Measurements from ENCODE around the gene C17orf50. TPM values are rescaled to one million over a fixed set of nuclear protein-coding genes. Genes with fewer than 3 reads are reported as not detected.
A peak's percentile ranks its signal among the peaks of the same experiment; 100 is the strongest.

C17orf50 gene
- total RNA-seq, 4 donors from 2014 or later = not detected

DNA sequence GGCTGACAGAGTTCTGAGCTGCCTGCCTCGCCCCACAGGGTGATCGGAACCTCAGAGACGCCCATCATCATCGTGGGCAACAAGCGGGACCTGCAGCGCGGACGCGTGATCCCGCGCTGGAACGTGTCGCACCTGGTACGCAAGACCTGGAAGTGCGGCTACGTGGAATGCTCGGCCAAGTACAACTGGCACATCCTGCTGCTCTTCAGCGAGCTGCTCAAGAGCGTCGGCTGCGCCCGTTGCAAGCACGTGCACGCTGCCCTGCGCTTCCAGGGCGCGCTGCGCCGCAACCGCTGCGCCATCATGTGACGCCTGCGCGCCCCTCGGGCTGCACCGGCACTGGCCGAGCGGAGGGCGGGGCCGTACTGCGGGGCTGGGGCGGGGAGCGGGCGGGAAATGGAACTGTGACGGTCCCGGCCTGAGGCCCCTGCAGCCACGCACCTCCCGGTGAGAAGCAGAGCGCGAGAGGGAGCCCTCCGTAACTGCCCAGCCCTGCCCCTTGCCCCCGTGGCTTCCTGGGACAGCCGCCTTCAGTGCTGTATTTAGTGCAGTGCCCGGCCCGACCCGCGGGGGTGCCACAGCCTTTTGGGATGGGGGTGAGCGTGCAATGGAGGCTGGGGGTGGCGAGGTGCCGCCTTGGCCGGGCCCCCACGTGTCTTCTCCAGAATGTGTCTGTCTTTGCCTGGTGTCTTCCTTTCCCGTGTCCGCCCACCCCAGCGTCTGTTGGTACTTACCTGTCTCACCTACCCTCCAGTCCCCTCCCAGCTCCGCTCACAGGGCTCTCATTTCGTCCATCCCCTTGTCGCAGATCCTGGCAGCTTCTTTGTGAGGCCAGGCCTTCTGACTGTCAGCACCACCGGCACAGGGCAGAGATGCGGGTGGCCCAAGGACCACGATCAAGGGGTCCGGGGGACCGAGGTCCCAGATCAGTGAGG is 19.4 kb upstream of the C17orf50 start:
- Histone ChIP-seq H3K4me1 (peaks cover 10% of the 10 kb centered on the region), H3K27ac (no peak overlapping the region), H3K36me3 (no peaks in the 10 kb centered on the region), H3K4me3 (peak overlapping the region; percentile 34), H3K27me3 (peaks cover 45% of the 10 kb centered on the region), H3K9me3 (no peaks in the 10 kb centered on the region)
- TF ChIP-seq POLR2A (IDR thresholded peaks at IDR 0.05) = no peak
- TF ChIP-seq EP300 (IDR thresholded peaks at IDR 0.05) = no peak
- TF ChIP-seq, protein P1, sequence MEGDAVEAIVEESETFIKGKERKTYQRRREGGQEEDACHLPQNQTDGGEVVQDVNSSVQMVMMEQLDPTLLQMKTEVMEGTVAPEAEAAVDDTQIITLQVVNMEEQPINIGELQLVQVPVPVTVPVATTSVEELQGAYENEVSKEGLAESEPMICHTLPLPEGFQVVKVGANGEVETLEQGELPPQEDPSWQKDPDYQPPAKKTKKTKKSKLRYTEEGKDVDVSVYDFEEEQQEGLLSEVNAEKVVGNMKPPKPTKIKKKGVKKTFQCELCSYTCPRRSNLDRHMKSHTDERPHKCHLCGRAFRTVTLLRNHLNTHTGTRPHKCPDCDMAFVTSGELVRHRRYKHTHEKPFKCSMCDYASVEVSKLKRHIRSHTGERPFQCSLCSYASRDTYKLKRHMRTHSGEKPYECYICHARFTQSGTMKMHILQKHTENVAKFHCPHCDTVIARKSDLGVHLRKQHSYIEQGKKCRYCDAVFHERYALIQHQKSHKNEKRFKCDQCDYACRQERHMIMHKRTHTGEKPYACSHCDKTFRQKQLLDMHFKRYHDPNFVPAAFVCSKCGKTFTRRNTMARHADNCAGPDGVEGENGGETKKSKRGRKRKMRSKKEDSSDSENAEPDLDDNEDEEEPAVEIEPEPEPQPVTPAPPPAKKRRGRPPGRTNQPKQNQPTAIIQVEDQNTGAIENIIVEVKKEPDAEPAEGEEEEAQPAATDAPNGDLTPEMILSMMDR (IDR thresholded peaks at IDR 0.05) = no peak
- no peak for TF ChIP-seq POLR2AphosphoS5 (IDR thresholded peaks at IDR 0.05)
- DNase-seq (ENCODE audit: low spot score in 2 of 2) = peak; percentile 54 to 70
- 12% methylated on average over 37 of the region's 73 CpGs for WGBS

DNA sequence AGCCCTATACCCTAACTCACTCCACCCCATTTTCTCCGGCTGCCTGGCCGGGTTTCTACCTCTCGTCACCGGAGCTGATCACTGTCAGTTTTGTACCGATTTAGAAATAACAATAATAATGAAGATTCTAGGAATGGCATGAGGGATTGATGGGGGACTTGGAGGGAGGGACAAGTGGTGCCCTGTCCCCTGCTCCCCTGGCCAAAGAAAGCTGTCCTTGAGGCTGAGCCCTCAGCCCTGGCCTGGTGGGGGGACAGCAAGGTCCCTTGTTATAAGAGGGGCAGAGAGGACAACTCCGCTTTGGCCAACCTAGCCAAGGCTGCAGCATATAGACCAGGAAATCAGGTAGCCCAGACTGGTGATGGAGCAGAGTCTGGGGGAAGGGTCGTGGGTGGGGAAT is 18.2 kb upstream of the C17orf50 start:
- Histone ChIP-seq H3K27ac (no peak overlapping the region), H3K9me3 (no peaks in the 10 kb centered on the region), H3K27me3 (peaks cover 45% of the 10 kb centered on the region), H3K36me3 (no peaks in the 10 kb centered on the region), H3K4me1 (peaks cover 12% of the 10 kb centered on the region), H3K4me3 (no peak overlapping the region)
- TF ChIP-seq POLR2AphosphoS5 (IDR thresholded peaks at IDR 0.05) (no peak), POLR2A (IDR thresholded peaks at IDR 0.05) (no peak), EP300 (IDR thresholded peaks at IDR 0.05) (no peak)
- TF ChIP-seq, protein P1 (IDR thresholded peaks at IDR 0.05) = no peak
- 77% methylated on average over 7 of the region's 7 CpGs for WGBS
- peak; percentile 22 to 47 for DNase-seq (ENCODE audit: low spot score in 2 of 2)

DNA sequence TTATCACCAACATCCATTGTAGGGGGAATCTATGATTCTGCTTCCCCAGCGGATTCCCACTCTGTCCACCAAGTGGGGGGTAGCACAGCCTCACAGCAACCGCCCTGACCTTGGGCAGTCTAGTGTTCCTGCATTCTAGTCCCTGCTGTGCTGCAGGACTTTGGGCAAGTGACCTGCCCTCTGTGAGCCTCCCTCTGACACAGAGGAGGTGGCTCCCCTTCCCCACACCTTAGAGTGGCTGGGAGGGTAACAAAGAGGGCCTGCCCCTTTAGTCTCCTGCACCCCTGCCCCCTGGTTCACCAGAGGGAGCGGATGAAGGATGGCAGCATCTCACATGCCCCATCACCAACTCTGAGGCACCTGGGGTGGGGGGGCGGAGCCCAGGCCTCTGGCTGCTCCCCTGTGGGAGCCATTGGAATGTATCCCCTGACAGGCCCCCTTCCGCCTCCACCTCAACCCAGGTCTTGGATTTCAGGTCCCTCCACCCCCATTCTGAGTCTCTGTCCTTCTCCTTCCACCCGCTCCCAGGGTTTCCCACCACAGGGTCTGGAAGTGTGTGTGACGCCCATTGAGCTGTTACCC is 17.7 kb upstream of the C17orf50 start:
- Histone ChIP-seq H3K27me3 (peaks cover 45% of the 10 kb centered on the region), H3K4me1 (peaks cover 12% of the 10 kb centered on the region), H3K4me3 (no peak overlapping the region), H3K36me3 (no peaks in the 10 kb centered on the region), H3K27ac (no peak overlapping the region), H3K9me3 (no peaks in the 10 kb centered on the region)
- no peak for TF ChIP-seq POLR2AphosphoS5 (IDR thresholded peaks at IDR 0.05)
- TF ChIP-seq EP300 (IDR thresholded peaks at IDR 0.05) = no peak
- TF ChIP-seq POLR2A (IDR thresholded peaks at IDR 0.05) = no peak
- TF ChIP-seq, protein P1 (IDR thresholded peaks at IDR 0.05) = no peak
- WGBS = 80% methylated on average over 5 of the region's 7 CpGs
- peak; percentile 36 to 61 for DNase-seq (ENCODE audit: low spot score in 2 of 2)

DNA sequence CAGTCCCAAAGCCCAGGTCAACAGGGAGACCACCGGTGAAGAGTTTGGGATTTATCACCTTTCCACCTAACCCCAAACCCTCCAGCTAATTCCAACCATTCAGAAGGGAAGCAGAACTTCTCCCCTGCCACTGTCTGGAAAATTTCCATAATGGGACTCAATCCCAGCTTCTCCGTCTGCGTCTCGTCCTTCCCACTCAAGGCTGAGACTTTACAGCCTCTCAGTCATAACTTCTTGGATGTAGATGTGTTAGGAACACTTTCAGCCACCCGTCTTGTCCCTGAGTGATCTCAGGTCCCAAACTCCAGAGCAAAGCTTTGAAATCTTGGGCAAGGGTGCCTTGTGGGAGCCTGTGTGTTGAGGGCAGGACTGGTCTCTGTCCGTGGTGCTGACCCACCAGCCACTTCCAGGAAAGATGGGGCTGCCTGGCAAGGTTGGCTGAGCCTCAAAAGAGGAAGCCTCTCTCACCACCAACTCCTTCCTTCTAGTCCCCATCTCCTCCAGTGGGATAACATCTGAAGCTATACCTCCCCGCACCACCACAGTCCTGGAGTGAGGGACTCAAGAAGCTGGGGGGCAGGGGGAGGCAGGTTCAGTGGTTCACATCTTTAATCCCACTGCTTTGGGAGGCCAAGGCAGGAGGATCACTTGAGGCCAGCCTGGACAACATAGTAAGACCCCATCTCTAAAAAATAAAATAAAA is 16.9 kb upstream of the C17orf50 start:
- Histone ChIP-seq H3K27ac (no peak overlapping the region), H3K4me1 (peaks cover 19% of the 10 kb centered on the region), H3K27me3 (peaks cover 53% of the 10 kb centered on the region), H3K9me3 (no peaks in the 10 kb centered on the region), H3K36me3 (no peaks in the 10 kb centered on the region), H3K4me3 (no peak overlapping the region)
- TF ChIP-seq EP300 (IDR thresholded peaks at IDR 0.05) (no peak), POLR2AphosphoS5 (IDR thresholded peaks at IDR 0.05) (no peak), POLR2A (IDR thresholded peaks at IDR 0.05) (no peak)
- TF ChIP-seq, protein P1 (IDR thresholded peaks at IDR 0.05) = no peak
- WGBS = 46% methylated on average over 6 of the region's 7 CpGs
- DNase-seq (ENCODE audit: low spot score in 2 of 2) = peak in 1 of 2 donors; percentile 42
